Hematopoietic multipotent progenitor cell treated with erythropoietin and hydrocortisone succinate and interleukin-3 and kit ligand, for 15 days (in vitro differentiated cells): ENCODE results near the gene SLC35D2.
"Not testable (repeated sequence)": the region's sequence is repeated elsewhere in the genome, so short reads cannot be mapped to it uniquely, and the experiment has no call there.

Experiments used
- DNase-seq: peaks from one replicate; pipeline ENCODE4 v3.0.0-alpha.2; 2015; ENCODE audit warnings: low spot score

The SLC35D2 gene

DNA sequence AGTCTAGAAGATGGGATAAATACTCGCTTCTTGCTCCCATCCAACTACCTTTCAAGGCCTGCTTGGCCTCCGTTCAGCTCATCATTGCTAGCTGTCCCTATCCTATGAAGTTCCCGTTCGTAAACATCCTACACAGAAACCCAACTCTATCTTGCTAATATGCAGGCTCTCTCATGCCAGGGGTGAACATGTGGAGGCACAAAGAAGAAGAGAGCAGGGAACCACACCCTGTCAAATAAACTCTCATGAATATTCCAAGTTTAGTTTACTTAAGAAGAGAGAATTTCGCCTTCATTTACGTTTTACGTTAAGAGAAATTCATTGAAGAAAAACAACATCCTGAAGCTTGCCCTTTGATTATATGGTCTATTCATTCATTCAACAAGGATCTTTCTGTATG, 73.7 kb downstream of the SLC35D2 start:
- no peak for DNase-seq

DNA sequence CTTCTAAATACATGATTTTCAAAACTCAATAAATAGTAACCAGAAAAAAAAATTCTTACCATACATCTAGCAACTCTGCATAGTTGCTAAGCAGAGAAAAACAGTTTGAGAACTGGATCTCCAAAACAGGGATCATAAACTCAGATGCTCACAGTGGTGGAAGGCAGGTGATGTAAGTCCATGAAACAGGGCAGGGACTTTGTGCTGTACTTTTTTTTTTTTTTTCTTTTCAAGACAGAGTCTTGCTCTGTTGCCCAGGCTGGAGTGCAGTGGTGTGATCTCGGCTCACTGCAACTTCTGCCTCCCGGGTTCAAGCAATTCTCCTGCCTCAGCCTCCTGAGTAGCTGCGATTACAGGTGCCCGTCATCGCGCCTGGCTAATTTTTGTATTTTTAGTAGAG, 76.6 kb downstream of the SLC35D2 start:
- DNase-seq: not testable (repeated sequence)

DNA sequence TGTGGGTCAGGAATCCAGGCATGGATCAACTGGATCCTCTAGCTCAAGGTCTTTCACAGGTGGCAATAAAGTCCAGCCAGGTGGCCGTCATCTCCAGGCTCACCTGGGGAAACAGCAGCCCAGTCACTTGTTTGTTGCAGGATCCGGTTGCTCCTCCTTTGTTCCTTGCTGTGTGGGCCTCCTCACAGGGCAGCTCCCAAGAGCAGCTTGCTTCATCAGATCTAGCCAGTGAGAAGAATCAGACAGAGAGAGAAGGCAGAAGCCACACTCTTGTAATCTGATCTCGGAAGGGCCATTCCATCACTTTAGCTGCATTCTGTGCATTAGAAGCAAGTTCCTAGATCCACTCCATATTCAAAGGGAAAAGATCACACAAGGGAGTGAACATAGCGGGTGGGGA, 78.3 kb downstream of the SLC35D2 start:
- no peak for DNase-seq

DNA sequence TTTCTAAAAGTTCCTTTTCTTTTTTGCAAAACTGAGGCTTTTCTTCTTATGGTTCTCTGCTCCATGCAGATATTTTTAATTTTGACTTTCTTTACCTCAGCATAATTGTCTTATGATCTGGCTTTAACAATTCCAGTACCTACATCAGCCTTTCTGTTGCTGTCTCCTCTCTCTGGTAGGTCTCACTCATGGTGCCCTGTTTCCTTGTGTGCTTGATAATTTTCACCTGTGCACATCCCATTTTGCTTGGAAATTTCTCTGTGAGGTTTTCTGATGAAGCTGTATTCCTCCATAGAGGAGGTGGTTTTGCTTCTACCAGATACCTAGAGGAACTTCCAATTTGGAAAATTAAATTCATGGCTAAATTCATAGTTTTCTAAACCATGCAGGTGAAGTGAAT, 79.3 kb downstream of the SLC35D2 start:
- DNase-seq: no peak

DNA sequence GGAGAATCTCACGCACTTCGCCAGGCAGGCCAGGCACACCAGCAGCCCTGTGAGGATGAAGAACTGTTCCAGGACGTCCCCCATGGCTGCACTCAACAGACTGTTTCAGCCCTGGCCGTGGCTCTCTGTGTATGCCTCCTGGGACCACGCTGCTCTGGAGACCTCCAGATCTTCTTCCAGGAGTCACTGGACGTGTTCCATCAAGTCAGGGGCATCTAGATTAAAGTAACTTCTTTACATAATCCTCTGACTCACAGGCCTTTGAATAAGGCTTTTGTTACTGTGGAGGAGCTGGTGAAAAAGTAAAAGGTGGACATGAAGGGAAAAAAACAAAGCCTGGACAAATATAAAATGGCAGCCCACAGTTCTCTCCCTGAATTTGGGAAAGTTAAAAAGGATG, 81.5 kb downstream of the SLC35D2 start, which contains the start of gene HSD17B3:
HSD17B3 (minus strand) TSS at position 156 of the 400 bp plus-strand sequence; CDS start at position 84, 72 bp downstream.
- DNase-seq: no peak

DNA sequence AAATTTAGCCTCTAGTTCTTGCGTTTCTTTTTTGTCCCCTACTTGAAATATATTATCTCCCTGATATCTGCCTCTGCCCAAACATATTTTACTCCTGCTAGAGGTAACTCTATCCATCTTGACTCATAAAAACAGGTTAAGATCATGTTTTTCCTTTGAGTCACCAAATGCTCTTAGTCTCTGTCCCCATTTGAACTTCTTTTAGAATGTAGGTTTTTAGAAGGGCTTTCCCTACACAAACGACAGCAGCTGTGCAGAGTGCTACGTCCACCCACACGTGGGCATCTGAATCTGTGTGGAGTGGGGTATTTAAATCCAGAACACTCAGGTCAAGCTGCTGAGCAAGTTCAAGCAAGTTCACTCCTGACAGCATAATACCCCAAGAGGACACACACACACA, 83.7 kb downstream of the SLC35D2 start:
- no peak for DNase-seq

DNA sequence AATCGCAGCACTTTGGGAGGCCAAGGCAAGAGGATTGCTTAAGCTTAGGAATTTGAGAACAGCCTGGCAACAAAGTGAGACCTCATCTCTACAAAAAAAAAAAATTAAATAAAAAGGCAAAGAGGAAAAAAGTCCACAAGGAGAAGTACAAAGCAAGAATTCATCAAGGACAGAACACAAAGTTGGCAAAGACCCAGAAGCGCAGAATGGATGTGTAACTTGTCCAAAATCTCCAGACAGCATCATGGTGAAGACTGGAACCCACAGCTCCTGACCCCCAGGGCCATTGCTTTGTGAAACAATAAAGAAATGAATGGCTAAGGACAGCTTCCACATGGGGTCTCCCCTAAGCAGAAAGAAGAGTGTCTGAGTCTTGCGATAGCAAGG, 89.4 kb downstream of the SLC35D2 start:
- no peak for DNase-seq

DNA sequence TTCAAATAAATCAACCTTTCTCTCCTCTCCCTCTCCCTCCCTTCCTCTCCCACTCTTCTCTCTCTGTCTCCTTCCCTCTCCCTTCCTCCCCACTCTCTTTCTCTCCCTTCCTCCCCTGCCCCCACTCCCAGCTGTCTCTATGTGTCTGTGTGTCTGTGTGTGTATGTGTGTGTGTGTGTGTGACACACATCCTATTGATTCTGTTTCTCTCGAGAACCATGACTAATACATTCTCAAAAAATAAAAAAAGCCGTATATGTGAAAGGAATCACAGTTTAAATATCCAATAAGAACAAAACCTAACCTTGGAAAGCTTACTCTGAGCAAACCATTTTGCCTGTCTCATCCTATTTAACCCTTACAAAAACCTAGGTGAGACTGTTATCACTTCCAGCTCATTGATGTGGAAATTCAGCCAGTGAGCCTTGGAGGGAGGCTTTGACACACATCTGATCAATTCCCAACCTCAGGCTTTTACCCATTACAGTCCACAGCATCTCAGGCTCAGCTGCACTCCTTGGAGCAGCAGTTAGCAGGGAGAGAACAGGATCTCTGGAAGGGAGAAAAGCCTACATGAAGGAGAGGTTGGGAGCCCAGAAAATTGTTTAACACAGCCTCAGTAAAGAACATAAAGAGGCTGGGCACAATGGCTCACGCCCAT, 89.9 kb downstream of the SLC35D2 start:
- no peak for DNase-seq

DNA sequence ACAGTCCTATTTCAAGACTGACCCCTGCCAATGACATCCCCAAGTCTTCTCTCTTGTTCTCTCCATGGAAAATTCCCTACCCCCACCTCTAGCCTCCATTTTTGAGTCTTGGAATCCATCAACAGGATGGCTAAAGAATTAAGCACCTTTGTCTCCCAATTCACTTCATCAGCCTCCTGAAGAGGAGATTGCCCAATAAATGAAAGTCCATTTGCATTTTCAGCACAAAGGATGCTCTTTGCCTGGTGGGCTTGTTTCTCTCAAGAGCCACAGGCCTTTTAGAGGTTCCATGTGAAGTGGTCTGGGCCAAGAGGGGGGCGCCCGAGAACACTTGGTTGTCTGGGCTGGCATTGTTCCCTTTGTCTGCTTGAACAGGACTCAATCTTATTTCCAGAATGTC, 94.1 kb downstream of the SLC35D2 start:
- no peak for DNase-seq

DNA sequence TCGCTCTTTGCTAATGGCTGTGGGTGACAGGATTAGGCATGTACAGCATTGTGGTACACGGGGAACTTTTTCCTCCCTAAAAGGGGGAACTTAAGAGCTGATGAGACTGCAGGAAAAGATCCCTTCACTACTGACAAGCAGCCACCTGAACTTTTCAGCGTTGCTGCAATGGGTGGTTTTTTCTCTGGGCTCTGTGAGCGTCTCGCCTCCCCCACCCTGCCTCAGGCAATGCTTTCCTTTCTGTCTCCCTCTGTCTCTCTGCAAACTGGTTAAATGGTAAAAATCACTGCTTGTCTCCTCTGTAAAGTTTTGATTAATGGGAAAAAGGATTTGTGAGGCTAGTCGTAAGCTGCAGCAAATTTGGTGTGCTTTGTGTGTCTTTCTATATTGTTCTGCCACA, 101.9 kb downstream of the SLC35D2 start:
- DNase-seq: no peak

DNA sequence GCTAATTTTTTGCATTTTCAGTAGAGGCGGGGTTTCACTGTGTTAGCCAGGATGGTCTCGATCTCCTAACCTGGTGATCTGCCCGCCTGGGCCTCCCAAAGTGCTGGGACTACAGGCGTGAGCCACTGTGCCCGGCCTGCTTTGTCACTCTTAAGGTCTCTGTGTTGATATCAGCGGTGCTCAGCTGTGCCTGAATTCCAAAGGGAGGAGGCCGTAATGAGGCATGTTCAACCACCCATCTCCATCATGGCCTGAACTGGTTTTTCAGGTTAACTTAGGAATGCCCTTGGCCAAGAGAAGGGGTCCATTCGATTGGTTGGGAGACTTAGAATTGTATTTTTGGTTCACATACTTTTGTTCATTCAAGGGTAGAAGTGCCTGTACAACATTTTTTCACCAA, 103.6 kb downstream of the SLC35D2 start:
- no peak for DNase-seq

DNA sequence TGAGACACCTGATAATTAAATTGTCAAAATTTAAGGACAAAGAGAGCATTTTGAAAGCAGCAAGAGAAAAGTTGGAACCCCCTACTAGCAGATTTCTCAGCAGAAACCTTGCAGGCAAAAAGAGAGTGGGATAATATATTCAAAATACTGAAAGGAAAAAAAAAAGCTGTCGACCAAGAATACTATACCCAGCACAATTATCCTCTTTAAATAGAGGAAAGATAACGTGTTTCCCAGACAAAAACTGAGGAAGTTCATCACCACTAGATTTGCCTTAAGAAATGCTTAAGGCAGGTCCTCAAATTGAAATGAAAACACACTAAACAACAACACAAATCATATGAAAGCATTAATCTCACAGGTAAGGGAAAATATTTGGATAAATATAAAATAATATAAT, 108.6 kb downstream of the SLC35D2 start:
- no peak for DNase-seq
